Measurements from ENCODE around the gene ZC3HAV1. TPM values are rescaled to one million over a fixed set of nuclear protein-coding genes. Genes with fewer than 3 reads are reported as not detected.

Gene ZC3HAV1
- total RNA-seq, 1 experiment from 2014 or later = 38.0 TPM

DNA sequence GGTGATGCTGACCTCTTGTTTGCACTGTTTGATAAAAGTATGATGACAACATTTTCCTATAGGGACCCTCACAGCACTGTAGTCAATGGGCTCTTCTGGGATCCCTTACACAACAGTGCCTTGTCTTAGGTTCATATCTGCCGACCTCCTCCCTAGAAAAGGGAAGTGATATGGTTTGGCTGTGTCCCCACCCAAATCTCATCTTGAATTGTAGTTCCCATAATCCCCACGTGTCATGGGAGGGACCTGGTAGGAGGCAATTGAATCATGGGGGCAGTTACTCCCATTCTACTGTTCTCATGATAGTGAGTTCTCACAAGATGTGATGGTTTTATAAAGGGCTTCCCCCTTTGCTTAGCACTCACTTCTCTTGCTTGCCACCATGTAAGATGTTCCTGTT, 23.1 kb downstream of the ZC3HAV1 start (continued):
- TF ChIP-seq, protein P1, sequence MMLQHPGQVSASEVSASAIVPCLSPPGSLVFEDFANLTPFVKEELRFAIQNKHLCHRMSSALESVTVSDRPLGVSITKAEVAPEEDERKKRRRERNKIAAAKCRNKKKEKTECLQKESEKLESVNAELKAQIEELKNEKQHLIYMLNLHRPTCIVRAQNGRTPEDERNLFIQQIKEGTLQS (CRISPR knock-in tag; conservative IDR thresholded peaks at IDR 0.05) = no peak
- no peak for TF ChIP-seq RELA (CRISPR knock-in tag; IDR thresholded peaks at IDR 0.05; ENCODE audit: borderline replicate concordance)
- TF ChIP-seq CREB1 (CRISPR knock-in tag; IDR thresholded peaks at IDR 0.05) = no peak
- TF ChIP-seq ZBTB21 (CRISPR knock-in tag; IDR thresholded peaks at IDR 0.05; ENCODE audit: borderline replicate concordance) = no peak
- TF ChIP-seq ELF4 (CRISPR knock-in tag; IDR thresholded peaks at IDR 0.05; ENCODE audit: low read depth) = no peak
- TF ChIP-seq, protein P2, sequence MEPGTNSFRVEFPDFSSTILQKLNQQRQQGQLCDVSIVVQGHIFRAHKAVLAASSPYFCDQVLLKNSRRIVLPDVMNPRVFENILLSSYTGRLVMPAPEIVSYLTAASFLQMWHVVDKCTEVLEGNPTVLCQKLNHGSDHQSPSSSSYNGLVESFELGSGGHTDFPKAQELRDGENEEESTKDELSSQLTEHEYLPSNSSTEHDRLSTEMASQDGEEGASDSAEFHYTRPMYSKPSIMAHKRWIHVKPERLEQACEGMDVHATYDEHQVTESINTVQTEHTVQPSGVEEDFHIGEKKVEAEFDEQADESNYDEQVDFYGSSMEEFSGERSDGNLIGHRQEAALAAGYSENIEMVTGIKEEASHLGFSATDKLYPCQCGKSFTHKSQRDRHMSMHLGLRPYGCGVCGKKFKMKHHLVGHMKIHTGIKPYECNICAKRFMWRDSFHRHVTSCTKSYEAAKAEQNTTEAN (CRISPR knock-in tag; IDR thresholded peaks at IDR 0.05) = no peak
- no peak for TF ChIP-seq TP53 (CRISPR knock-in tag; IDR thresholded peaks at IDR 0.05)
- TF ChIP-seq, protein P3, sequence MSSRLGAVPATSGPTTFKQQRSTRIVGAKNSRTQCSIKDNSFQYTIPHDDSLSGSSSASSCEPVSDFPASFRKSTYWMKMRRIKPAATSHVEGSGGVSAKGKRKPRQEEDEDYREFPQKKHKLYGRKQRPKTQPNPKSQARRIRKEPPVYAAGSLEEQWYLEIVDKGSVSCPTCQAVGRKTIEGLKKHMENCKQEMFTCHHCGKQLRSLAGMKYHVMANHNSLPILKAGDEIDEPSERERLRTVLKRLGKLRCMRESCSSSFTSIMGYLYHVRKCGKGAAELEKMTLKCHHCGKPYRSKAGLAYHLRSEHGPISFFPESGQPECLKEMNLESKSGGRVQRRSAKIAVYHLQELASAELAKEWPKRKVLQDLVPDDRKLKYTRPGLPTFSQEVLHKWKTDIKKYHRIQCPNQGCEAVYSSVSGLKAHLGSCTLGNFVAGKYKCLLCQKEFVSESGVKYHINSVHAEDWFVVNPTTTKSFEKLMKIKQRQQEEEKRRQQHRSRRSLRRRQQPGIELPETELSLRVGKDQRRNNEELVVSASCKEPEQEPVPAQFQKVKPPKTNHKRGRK (CRISPR knock-in tag; IDR thresholded peaks at IDR 0.05; ENCODE audit: borderline replicate concordance) = no peak
- TF ChIP-seq, protein P4, sequence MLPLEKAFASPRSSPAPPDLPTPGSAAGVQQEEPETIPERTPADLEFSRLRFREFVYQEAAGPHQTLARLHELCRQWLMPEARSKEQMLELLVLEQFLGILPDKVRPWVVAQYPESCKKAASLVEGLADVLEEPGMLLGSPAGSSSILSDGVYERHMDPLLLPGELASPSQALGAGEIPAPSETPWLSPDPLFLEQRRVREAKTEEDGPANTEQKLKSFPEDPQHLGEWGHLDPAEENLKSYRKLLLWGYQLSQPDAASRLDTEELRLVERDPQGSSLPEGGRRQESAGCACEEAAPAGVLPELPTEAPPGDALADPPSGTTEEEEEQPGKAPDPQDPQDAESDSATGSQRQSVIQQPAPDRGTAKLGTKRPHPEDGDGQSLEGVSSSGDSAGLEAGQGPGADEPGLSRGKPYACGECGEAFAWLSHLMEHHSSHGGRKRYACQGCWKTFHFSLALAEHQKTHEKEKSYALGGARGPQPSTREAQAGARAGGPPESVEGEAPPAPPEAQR (CRISPR knock-in tag; IDR thresholded peaks at IDR 0.05) = no peak
- TF ChIP-seq, protein P5, sequence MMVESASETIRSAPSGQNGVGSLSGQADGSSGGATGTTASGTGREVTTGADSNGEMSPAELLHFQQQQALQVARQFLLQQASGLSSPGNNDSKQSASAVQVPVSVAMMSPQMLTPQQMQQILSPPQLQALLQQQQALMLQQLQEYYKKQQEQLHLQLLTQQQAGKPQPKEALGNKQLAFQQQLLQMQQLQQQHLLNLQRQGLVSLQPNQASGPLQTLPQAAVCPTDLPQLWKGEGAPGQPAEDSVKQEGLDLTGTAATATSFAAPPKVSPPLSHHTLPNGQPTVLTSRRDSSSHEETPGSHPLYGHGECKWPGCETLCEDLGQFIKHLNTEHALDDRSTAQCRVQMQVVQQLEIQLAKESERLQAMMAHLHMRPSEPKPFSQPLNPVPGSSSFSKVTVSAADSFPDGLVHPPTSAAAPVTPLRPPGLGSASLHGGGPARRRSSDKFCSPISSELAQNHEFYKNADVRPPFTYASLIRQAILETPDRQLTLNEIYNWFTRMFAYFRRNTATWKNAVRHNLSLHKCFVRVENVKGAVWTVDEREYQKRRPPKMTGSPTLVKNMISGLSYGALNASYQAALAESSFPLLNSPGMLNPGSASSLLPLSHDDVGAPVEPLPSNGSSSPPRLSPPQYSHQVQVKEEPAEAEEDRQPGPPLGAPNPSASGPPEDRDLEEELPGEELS (CRISPR knock-in tag; IDR thresholded peaks at IDR 0.05) = no peak
- TF ChIP-seq FOXP1 (CRISPR knock-in tag; IDR thresholded peaks at IDR 0.05; ENCODE audit: borderline replicate concordance) = no peak
- TF ChIP-seq NFYB (CRISPR knock-in tag; conservative IDR thresholded peaks at IDR 0.05; ENCODE audit: low read depth) = no peak
- no peak for TF ChIP-seq SMAD4 (CRISPR knock-in tag; IDR thresholded peaks at IDR 0.05)
- TF ChIP-seq ZNF396 (CRISPR knock-in tag; IDR thresholded peaks at IDR 0.05; ENCODE audit: borderline replicate concordance) = no peak

DNA sequence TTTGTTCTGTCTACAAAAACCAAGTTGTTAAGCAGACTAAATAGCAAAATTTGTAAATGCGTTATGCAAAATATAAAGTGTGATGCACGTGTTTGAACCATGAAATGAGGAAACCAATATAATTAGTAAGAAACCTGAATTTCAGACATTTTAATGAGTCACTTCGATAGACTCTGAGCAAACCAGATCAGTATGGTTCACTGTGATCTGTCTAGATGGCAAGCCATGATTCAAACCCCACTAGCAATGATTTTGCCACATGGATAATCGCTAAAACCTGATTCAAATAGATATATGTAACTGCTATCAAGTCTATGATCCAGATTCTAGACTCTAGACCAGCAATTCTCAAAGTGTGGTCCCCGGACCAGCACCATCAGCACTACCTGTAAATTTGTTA, 24.8 kb downstream of the ZC3HAV1 start:
- DNase-seq (ENCODE audit: low spot score) = no peak
- Mint-ChIP-seq H3K4me3 (no peak overlapping the region), H3K4me1 (no peaks in the 10 kb centered on the region), H3K27ac (no peak overlapping the region), H3K9me3 (peaks cover 12% of the 10 kb centered on the region), H3K36me3 (peaks cover 82% of the 10 kb centered on the region), H3K27me3 (ENCODE audit: low read depth) (no peaks in the 10 kb centered on the region)
- POLR2A ChIA-PET = no interaction called here
- CTCF ChIA-PET = no interaction called here
- no peak for ATAC-seq
- TF ChIP-seq, protein P6, sequence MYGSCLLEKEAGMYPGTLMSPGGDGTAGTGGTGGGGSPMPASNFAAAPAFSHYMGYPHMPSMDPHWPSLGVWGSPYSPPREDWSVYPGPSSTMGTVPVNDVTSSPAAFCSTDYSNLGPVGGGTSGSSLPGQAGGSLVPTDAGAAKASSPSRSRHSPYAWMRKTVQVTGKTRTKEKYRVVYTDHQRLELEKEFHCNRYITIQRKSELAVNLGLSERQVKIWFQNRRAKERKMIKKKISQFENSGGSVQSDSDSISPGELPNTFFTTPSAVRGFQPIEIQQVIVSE (CRISPR knock-in tag; IDR thresholded peaks at IDR 0.05; ENCODE audit: borderline replicate concordance) = no peak
- no peak for TF ChIP-seq ZNF232 (CRISPR knock-in tag; IDR thresholded peaks at IDR 0.05)
- no peak for TF ChIP-seq PRRX2 (CRISPR knock-in tag; IDR thresholded peaks at IDR 0.05)
- TF ChIP-seq, protein P7, sequence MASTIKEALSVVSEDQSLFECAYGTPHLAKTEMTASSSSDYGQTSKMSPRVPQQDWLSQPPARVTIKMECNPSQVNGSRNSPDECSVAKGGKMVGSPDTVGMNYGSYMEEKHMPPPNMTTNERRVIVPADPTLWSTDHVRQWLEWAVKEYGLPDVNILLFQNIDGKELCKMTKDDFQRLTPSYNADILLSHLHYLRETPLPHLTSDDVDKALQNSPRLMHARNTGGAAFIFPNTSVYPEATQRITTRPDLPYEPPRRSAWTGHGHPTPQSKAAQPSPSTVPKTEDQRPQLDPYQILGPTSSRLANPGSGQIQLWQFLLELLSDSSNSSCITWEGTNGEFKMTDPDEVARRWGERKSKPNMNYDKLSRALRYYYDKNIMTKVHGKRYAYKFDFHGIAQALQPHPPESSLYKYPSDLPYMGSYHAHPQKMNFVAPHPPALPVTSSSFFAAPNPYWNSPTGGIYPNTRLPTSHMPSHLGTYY (CRISPR knock-in tag; IDR thresholded peaks at IDR 0.05) = no peak
- TF ChIP-seq, protein P8, sequence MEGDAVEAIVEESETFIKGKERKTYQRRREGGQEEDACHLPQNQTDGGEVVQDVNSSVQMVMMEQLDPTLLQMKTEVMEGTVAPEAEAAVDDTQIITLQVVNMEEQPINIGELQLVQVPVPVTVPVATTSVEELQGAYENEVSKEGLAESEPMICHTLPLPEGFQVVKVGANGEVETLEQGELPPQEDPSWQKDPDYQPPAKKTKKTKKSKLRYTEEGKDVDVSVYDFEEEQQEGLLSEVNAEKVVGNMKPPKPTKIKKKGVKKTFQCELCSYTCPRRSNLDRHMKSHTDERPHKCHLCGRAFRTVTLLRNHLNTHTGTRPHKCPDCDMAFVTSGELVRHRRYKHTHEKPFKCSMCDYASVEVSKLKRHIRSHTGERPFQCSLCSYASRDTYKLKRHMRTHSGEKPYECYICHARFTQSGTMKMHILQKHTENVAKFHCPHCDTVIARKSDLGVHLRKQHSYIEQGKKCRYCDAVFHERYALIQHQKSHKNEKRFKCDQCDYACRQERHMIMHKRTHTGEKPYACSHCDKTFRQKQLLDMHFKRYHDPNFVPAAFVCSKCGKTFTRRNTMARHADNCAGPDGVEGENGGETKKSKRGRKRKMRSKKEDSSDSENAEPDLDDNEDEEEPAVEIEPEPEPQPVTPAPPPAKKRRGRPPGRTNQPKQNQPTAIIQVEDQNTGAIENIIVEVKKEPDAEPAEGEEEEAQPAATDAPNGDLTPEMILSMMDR (IDR thresholded peaks at IDR 0.05) = no peak
- TF ChIP-seq, protein P9, sequence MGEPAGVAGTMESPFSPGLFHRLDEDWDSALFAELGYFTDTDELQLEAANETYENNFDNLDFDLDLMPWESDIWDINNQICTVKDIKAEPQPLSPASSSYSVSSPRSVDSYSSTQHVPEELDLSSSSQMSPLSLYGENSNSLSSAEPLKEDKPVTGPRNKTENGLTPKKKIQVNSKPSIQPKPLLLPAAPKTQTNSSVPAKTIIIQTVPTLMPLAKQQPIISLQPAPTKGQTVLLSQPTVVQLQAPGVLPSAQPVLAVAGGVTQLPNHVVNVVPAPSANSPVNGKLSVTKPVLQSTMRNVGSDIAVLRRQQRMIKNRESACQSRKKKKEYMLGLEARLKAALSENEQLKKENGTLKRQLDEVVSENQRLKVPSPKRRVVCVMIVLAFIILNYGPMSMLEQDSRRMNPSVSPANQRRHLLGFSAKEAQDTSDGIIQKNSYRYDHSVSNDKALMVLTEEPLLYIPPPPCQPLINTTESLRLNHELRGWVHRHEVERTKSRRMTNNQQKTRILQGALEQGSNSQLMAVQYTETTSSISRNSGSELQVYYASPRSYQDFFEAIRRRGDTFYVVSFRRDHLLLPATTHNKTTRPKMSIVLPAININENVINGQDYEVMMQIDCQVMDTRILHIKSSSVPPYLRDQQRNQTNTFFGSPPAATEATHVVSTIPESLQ (CRISPR knock-in tag; IDR thresholded peaks at IDR 0.05) = no peak
- no peak for TF ChIP-seq ATF1 (CRISPR knock-in tag; IDR thresholded peaks at IDR 0.05)
- no peak for TF ChIP-seq ZNF263 (CRISPR knock-in tag; IDR thresholded peaks at IDR 0.05; ENCODE audit: low read depth)
- TF ChIP-seq GRHL2 (CRISPR knock-in tag; IDR thresholded peaks at IDR 0.05; ENCODE audit: insufficient replicate concordance, severe bottlenecking) = no peak
- no peak for TF ChIP-seq NFATC4 (CRISPR knock-in tag; IDR thresholded peaks at IDR 0.05)
- TF ChIP-seq RELA (CRISPR knock-in tag; IDR thresholded peaks at IDR 0.05; ENCODE audit: borderline replicate concordance) = no peak
- TF ChIP-seq ELF4 (CRISPR knock-in tag; IDR thresholded peaks at IDR 0.05; ENCODE audit: low read depth) = no peak

Measured in WTC11 (cell line).